Pulmonary artery endothelial cell (primary cell): ENCODE measurements around the gene NTSR2. TPM values are rescaled to one million over a fixed set of nuclear protein-coding genes. Genes with fewer than 3 reads are reported as not detected.

ENCODE experiments used
- DNase-seq: peaks from one replicate; pipeline ENCODE4 v3.0.0-alpha.2; 2011; ENCODE audit warnings: low read depth, low spot score
- total RNA-seq: library from RNA; depleted of rRNA; stranded (reverse); fragments of >200 nt; gene quantifications from 2 replicates; pipeline ENCODE4 v1.2.3, GENCODE V29; 2014

Gene NTSR2
- total RNA-seq, 1 donor from 2014 or later = not detected

- no peak for DNase-seq
These were observed 40.8 kb downstream of the NTSR2 start for GRCh38 chr2:11629215-11629614.

GRCh38 chr2:11628675-11629074 is 41.3 kb downstream of the NTSR2 start:
- DNase-seq = no peak

DNA sequence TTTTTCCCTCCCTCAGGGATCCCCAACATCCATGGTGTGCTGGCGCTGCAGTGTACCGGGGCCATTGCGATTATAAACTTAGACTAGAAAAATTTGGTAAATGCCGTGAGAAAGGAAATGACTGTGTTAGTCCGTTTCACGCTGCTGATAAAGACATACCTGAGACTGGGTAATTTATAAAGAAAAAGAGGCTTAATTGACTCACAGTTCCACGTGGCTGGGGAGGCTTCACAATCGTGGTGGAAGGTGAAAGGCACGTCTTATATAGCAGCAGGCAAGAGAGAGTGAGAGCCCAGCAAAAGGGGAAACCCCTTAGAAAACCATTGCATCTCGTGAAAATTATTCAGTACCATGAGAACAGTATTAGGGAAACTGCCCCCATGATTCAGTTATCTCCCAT is 44.3 kb downstream of the NTSR2 start:
- DNase-seq = no peak

DNA sequence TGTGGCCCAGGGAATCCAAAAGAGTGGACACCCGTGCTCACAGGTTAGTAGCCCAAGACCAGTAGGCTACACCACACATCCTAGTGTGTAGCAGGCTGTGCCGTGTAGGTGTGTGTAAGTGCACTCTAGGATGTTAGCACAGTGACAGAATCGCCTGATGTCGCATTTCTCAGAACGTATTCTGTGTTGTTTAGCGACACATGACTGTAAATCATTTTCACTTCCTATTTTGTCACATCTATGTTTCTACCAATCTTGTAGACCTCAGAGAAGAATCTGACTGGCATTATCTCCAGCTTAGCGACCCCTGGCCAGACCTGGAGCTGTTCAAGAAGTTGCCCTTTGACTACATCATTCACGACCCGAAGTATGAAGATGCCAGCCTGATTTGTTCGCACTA is 45.1 kb downstream of the NTSR2 start:
- no peak for DNase-seq

DNA sequence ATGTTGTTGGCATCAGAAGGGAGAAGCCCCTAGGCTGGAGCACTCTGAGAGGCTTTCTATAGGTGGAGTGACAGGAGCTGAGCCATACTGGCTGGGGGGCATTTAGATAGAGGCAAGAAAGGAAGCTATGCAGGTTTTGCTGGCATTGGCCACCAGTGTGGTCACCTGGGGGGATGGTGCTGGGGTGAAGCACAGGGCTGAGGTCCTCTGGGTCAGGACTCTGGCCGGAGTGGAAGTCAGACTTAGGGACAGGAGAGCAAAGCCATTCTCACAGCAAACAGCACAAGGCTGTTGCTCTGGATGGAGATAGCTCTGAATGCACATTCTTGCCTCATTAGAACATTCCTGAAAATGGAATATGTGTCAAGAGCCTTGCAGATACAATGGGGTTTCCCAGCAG is 47.4 kb downstream of the NTSR2 start:
- no peak for DNase-seq

DNA sequence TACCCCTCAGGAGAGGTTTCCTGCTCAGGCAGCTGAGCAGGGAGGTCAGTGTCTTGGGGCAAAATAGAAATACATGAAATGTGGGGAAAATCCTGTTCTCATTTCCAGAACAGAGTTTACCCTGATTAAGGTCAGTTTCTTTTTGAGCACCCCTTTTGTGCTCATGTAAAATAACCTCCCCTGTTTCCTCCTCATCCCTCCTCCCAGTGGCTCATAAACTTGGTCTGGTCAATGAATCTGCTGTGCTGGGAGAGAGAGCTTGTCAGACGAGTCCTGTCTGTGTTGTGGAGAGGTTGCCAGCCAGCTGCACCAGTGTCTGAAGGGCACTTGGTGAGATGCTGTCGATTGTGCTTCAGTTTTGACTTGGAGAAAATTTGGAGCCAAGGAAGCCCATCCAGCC is 48.6 kb downstream of the NTSR2 start:
- DNase-seq = no peak

DNA sequence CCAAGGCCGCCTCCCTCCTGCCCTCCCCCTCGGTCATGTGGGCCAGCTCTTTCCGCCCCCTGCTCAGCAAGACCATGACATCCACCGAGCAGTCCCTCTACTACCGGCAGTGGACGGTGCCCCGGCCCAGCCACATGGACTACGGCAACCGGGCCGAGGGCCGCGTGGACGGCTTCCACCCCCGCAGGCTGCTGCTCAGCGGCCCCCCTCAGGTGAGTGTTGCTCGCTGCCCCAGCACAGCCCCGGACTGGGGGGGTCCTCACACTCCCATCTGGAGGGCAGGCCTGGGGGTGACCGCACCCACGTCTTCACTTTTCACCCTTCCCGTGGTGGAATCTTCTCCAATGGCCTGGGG is 51.3 kb downstream of the NTSR2 start:
- DNase-seq = no peak

DNA sequence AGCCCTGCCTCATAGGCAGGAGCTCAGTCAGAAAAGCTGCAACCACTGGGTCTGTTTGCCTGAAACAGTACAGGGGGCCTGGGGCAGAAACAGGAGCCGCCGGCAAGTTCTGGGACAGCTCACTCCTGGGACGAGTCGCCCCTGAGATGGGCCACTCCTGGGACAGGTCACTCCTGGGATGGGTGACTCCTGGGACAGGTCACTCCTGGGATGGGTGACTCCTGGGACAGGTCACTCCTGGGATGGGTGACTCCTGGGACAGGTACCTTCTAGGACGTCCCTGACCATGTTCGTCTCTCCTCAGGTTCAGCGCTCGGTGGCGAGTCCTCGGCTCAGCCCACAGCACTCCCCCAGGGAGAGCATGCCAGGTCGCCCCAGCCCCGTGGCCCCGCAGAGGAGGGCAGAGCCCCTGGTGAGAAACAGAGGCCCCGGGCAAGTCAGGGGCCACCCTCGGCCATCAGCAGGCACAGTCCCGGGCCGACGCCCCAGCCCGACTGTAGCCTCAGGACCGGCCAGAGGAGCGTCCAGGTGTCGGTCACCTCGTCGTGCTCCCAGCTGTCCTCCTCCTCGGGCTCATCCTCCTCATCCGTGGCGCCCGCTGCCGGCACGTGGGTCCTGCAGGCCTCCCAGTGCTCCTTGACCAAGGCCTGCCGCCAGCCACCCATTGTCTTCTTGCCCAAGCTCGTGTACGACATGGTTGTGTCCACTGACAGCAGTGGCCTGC is 51.8 kb downstream of the NTSR2 start:
- no peak for DNase-seq

GRCh38 chr2:11617527-11617926 is 52.5 kb downstream of the NTSR2 start:
- DNase-seq = no peak

GRCh38 chr2:11616851-11617415 is 53.1 kb downstream of the NTSR2 start:
- no peak for DNase-seq

DNA sequence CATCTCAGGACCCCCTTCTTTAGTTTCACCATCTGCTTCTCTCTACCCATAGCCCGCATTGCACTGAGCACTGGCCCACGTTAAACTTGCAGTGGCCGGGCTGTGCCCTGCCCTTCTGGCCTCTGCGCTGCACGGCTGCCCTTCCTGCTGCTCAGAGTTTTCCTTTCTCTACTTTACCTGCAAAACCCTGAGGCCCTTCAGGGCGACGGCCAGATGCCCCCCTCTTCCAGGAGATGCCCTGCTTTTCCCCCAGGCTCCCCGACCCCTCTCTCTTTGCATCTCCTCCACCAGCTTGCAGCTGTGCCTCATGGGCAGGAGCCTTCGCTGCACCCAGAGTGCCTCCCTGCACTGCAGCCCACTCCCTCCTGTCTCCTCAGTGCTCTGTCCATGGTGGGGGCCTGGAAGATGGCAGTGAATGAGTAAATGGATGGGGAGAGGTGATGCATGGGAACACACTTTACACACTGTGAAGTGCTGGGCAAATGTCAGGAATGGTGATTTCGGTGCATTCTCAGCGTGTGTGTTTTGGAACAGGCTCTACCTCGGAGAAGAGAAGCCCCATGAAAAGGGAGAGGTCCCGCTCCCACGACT is 53.8 kb downstream of the NTSR2 start:
- DNase-seq = no peak

DNA sequence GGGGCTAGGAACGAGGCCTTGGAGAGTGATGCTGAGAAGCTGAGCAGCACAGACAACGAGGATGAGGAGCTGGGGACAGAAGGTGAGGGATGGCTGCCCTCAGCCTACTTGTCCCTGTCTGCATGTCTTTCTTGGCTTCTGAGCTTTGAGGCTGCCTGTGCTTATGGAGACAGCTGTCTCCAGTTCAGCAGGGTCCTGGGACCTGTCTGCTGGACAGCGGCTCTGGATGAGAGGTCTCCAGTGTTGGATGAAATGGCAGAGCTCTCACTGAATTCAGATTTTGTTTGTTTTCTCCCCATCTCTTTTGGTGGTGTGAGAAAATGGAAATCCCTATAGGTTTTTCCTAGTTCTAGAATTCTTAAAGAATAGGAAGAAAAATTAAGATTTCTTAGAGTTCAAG is 54.8 kb downstream of the NTSR2 start:
- no peak for DNase-seq

- DNase-seq = no peak
These were observed 56.7 kb downstream of the NTSR2 start for GRCh38 chr2:11613297-11613696.

- no peak for DNase-seq
These were observed 57.3 kb downstream of the NTSR2 start for GRCh38 chr2:11612553-11613215.

DNA sequence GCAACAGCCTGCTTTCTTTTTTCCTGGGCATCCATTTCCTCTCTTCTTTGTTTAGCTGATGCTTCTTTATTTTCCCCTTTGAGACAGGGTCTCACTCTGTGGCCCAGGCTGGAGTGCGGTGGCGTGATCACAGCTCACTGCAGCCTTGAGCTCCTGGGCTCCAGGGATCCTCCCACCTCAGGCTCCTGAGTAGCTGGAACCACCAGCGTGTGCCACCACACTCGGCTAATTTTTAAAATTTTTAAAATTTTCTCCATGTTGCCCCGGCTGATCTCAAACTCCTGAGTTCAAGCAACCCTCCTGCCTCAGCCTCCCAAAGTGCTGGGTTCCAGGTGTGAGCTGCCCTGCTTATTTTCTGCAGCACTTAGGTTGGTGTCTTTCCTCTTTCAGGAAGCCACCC is 58.7 kb downstream of the NTSR2 start:
- no peak for DNase-seq

DNA sequence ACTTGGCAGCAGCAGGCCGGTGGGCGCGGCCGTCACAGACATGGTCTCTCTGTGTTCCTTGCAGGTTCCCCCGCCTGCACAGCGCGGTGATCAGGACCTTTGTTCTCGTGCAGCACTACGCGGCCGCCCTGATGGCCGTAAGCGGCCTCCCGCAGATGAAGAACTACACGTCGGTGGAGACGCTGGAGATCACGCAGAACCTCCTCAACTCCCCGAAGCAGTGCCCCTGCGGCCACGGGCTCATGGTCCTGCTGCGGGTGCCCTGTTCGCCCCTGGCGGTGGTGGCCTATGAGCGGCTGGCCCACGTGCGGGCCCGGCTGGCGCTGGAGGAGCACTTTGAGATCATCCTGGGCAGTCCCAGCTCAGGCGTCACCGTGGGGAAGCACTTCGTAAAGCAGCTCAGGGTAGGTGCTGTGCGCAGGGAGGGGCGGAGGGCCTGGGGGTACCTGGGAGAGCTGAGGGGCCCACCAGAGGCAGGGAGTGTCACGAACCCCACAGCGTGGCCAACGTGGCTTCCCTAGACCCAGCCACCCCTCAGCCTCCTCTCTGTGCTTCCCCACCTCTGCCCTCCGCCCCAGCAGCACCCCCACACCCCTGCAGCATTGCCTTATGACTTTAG is 59.3 kb downstream of the NTSR2 start:
- DNase-seq = no peak

Other genes with a start within 250 kb of the NTSR2 start
- 12.0 and 12.4 TPM in 2 replicates for gene E2F6, start 204.0 kb downstream of the NTSR2 start, total RNA-seq
- 0.07 TPM in 2 replicates for gene GREB1, start 136.2 kb downstream of the NTSR2 start, total RNA-seq
- gene LPIN1, start 76.4 kb upstream of the NTSR2 start, total RNA-seq = 43.1 and 52.3 TPM in 2 replicates